HepG2 (cell line): ENCODE data around the gene LRRN4CL. TPM values are rescaled to one million over a fixed set of nuclear protein-coding genes. Genes with fewer than 3 reads are reported as not detected.

Experiments
- AHR ChIP-seq: IDR thresholded peaks from 2 replicates; pipeline ENCODE4 v1.6.1; 2018; ENCODE audit warnings: missing genetic modification reagents, missing compliant biosample characterization
- EEA1 ChIP-seq: sonication (generic); formaldehyde crosslinking; IDR thresholded peaks from 2 replicates; pipeline ENCODE4 v1.5.1; 2020; ENCODE audit warnings: mild to moderate bottlenecking, missing genetic modification reagents, borderline replicate concordance
- ETV5 ChIP-seq: IDR thresholded peaks from 2 replicates; pipeline ENCODE4 v1.6.1; 2018; ENCODE audit warnings: missing biosample characterization, missing genetic modification reagents, inconsistent platforms, borderline replicate concordance
- FOSL2 ChIP-seq: sonication (generic); formaldehyde crosslinking; IDR thresholded peaks from 2 replicates; pipeline ENCODE4 v1.4.0; 2020; ENCODE audit warnings: missing genetic modification reagents
- SP2 ChIP-seq: sonication (generic); formaldehyde crosslinking; IDR thresholded peaks from 2 replicates; pipeline ENCODE4 v1.5.1; 2020; ENCODE audit warnings: mild to moderate bottlenecking, missing genetic modification reagents
- SP5 ChIP-seq: IDR thresholded peaks from 2 replicates; pipeline ENCODE4 v1.6.1; 2016; ENCODE audit warnings: low read depth, borderline replicate concordance
- TCF12 ChIP-seq, 2 experiments: fragments of 450-650 bp in 1 of 2; sonication (generic) in 1 of 2; formaldehyde crosslinking in 1 of 2; IDR thresholded peaks; 2 replicates each; pipeline versions ENCODE4 v1.6.1 to v1.8.0; 2017 to 2022; ENCODE audit warnings: antibody characterized with exemption in 1 of 2, mild to moderate bottlenecking in 1 of 2, missing genetic modification reagents in 1 of 2, moderate library complexity in 1 of 2
- TEAD2 ChIP-seq: sonication (generic); formaldehyde crosslinking; IDR thresholded peaks from 2 replicates; pipeline ENCODE4 v1.9.0; 2021; ENCODE audit warnings: missing genetic modification reagents
- ZBTB2 ChIP-seq: sonication (generic); formaldehyde crosslinking; IDR thresholded peaks from 2 replicates; pipeline ENCODE4 v1.8.0; 2022; ENCODE audit warnings: low read depth, missing genetic modification reagents
- ZBTB3 ChIP-seq: sonication (generic); formaldehyde crosslinking; IDR thresholded peaks from 2 replicates; pipeline ENCODE4 v1.4.0; 2020; ENCODE audit warnings: low read depth, mild to moderate bottlenecking, moderate library complexity, missing genetic modification reagents, borderline replicate concordance
- ZNF12 ChIP-seq: sonication (generic); formaldehyde crosslinking; IDR thresholded peaks from 2 replicates; pipeline ENCODE4 v1.5.0; 2020; ENCODE audit warnings: missing genetic modification reagents
- ZNF280B ChIP-seq: sonication (generic); formaldehyde crosslinking; IDR thresholded peaks from 2 replicates; pipeline ENCODE4 v1.5.0; 2020; ENCODE audit warnings: missing genetic modification reagents, mild to moderate bottlenecking, borderline replicate concordance
- ZNF460 ChIP-seq: sonication (generic); formaldehyde crosslinking; IDR thresholded peaks from 2 replicates; pipeline ENCODE4 v1.5.1; 2020; ENCODE audit warnings: missing genetic modification reagents, mild to moderate bottlenecking, borderline replicate concordance
- ZNF589 ChIP-seq: sonication (generic); formaldehyde crosslinking; conservative IDR thresholded peaks from 2 replicates; pipeline ENCODE4 v1.8.0; 2022; ENCODE audit warnings: mild to moderate bottlenecking, moderate library complexity, missing genetic modification reagents
- polyA plus RNA-seq, 8 experiments: library from polyadenylated mRNA; depleted of rRNA in 3 of 8; stranded (reverse) in 7 of 8; unstranded in 1 of 8; fragments of >200 nt; fragmentation: Illumina TruSeq in 4 of 8; extraction: Trizol in 4 of 8; gene quantifications; 2 replicates each; pipeline versions ENCODE4 v1.2.1 to v1.2.3, GENCODE V29; 2011 to 2016; ENCODE audit warnings: low read depth in 4 of 8, missing spikeins in 1 of 8, mixed read lengths in 1 of 8; ENCODE audit not compliant: insufficient read depth in 1 of 8
- total RNA-seq, 5 experiments: library from RNA; depleted of rRNA; stranded (reverse); fragments of >200 nt; fragmentation: Illumina TruSeq; extraction: Trizol; gene quantifications; 2 replicates each; pipeline ENCODE4 v1.2.3, GENCODE V29; 2016; ENCODE audit warnings: low read depth in 1 of 5
- TF ChIP-seq, protein P1 (sequence below), 2 experiments: sonication (generic) in 1 of 2; formaldehyde crosslinking in 1 of 2; IDR thresholded peaks; 2 replicates each; pipeline versions ENCODE4 v1.4.0 to v1.6.1; 2016 to 2020; ENCODE audit warnings: borderline replicate concordance in 1 of 2, low read depth in 1 of 2, mild to moderate bottlenecking in 1 of 2, missing genetic modification reagents in 1 of 2
- TF ChIP-seq, protein P2 (sequence below): sonication (generic); formaldehyde crosslinking; IDR thresholded peaks from 2 replicates; pipeline ENCODE4 v1.8.0; 2022; ENCODE audit warnings: mild to moderate bottlenecking, missing genetic modification reagents; ENCODE audit not compliant: insufficient replicate concordance

Gene LRRN4CL
- total and polyA plus RNA-seq, 2 of the 13 experiments (the other 11 are each of a cell fraction or from before 2014, with no cell fraction given), result 0.11 TPM; not detected in 1

GRCh38 chr11:62671608-62672389, 17.5 kb downstream of the LRRN4CL start, which contains the start of the genes LBHD1 and UQCC3 (continued):
- peak; percentile 51; the same call in 1 of the 2 replicates for TF ChIP-seq ZNF280B (CRISPR knock-in tag)
- no peak for TF ChIP-seq ZNF12 (CRISPR knock-in tag)
- no peak; the same call in 1 of the 2 replicates for TF ChIP-seq AHR
- no peak for TF ChIP-seq TCF12 (IDR thresholded peaks at IDR 0.05)
- TF ChIP-seq TCF12 (CRISPR knock-in tag; IDR thresholded peaks at IDR 0.05), result no peak; the same call in 1 of the 2 replicates
- TF ChIP-seq SP2, result no peak; the same call in none of the 2 replicates
- TF ChIP-seq ZBTB2 (CRISPR knock-in tag), result peak; percentile 60; the same call in 1 of the 2 replicates
- TF ChIP-seq FOSL2 (CRISPR knock-in tag), result no peak; the same call in 1 of the 2 replicates
- TF ChIP-seq SP5 (CRISPR knock-in tag), result peak; percentile 11; the same call in 1 of the 2 replicates
- TF ChIP-seq ETV5, result peak; percentile 45; the same call in 1 of the 2 replicates
- TF ChIP-seq TEAD2 (CRISPR knock-in tag), result no peak
- TF ChIP-seq, protein P1, sequence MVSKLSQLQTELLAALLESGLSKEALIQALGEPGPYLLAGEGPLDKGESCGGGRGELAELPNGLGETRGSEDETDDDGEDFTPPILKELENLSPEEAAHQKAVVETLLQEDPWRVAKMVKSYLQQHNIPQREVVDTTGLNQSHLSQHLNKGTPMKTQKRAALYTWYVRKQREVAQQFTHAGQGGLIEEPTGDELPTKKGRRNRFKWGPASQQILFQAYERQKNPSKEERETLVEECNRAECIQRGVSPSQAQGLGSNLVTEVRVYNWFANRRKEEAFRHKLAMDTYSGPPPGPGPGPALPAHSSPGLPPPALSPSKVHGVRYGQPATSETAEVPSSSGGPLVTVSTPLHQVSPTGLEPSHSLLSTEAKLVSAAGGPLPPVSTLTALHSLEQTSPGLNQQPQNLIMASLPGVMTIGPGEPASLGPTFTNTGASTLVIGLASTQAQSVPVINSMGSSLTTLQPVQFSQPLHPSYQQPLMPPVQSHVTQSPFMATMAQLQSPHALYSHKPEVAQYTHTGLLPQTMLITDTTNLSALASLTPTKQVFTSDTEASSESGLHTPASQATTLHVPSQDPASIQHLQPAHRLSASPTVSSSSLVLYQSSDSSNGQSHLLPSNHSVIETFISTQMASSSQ (IDR thresholded peaks at IDR 0.05; ENCODE audit: low read depth), result no peak
- TF ChIP-seq, protein P1 (CRISPR knock-in tag; IDR thresholded peaks at IDR 0.05; ENCODE audit: borderline replicate concordance), result 0 out of 2 replicates have a peak, but pooled peaks have one; percentile 53
- peak; percentile 81; the same call in 1 of the 2 replicates for TF ChIP-seq EEA1
- peak; percentile 73; the same call in 1 of the 2 replicates for TF ChIP-seq ZNF589 (CRISPR knock-in tag)
- no peak for TF ChIP-seq ZBTB3 (CRISPR knock-in tag)
- TF ChIP-seq ZNF460 (CRISPR knock-in tag), result no peak; the same call in 1 of the 2 replicates
- TF ChIP-seq, protein P2, sequence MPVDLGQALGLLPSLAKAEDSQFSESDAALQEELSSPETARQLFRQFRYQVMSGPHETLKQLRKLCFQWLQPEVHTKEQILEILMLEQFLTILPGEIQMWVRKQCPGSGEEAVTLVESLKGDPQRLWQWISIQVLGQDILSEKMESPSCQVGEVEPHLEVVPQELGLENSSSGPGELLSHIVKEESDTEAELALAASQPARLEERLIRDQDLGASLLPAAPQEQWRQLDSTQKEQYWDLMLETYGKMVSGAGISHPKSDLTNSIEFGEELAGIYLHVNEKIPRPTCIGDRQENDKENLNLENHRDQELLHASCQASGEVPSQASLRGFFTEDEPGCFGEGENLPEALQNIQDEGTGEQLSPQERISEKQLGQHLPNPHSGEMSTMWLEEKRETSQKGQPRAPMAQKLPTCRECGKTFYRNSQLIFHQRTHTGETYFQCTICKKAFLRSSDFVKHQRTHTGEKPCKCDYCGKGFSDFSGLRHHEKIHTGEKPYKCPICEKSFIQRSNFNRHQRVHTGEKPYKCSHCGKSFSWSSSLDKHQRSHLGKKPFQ (CRISPR knock-in tag), result peak; percentile 79
